HEK293 (cell line): ENCODE results near the gene ZNF831.

Source experiments
- CTCF ChIA-PET: fragments of 350-600 bp; formaldehyde crosslinking; extraction: SDS; loops from one replicate; lab custom pipeline; 2021; ENCODE audit warnings: antibody characterized with exemption; lab: Yijun Ruan, JAX
- POLR2A ChIA-PET: fragments of 300-600 bp; formaldehyde crosslinking; extraction: SDS; loops from one replicate; lab custom pipeline; 2020; ENCODE audit warnings: antibody characterized with exemption, inconsistent platforms; lab: Yijun Ruan, JAX
- H3K27ac ChIP-seq: fragments of 200-500 bp; sonication (Bioruptor generic); 2 replicates; pipeline ENCODE4 v1.5.1; 2014; ENCODE audit warnings: low read depth, low read length, control low read depth, inconsistent platforms; ENCODE audit errors: extremely low read depth
- H3K36me3 ChIP-seq, 2 experiments: fragments of 200-500 bp in 1 of 2; sonication (Bioruptor generic) in 1 of 2; 1 replicate in 1 of 2; 2 replicates in 1 of 2; pipeline ENCODE4 v1.5.1; 2014 to 2017; ENCODE audit warnings: inconsistent platforms in 2 of 2, low read length in 2 of 2; ENCODE audit not compliant: control insufficient read depth in 2 of 2, insufficient read depth in 1 of 2
- H3K4me1 ChIP-seq: fragments of 200-500 bp; sonication (Bioruptor generic); 2 replicates; pipeline ENCODE4 v1.5.1; 2014; ENCODE audit warnings: mild to moderate bottlenecking, low read length, inconsistent platforms; ENCODE audit not compliant: control insufficient read depth, insufficient read depth
- H3K4me3 ChIP-seq: 2 replicates; pipeline ENCODE4 v1.5.1; 2011; ENCODE audit warnings: low read depth, mild to moderate bottlenecking, control low read depth, low read length, moderate library complexity
- H3K9me3 ChIP-seq: fragments of 200-500 bp; sonication (Bioruptor generic); 2 replicates; pipeline ENCODE4 v1.5.1; 2014; ENCODE audit warnings: low read depth, low read length, inconsistent platforms; ENCODE audit not compliant: control insufficient read depth, insufficient read depth
- MZF1 ChIP-seq: fragments of 450-650 bp; formaldehyde crosslinking; IDR thresholded peaks from 2 replicates; pipeline ENCODE4 v1.5.1; 2017; ENCODE audit warnings: missing biosample characterization, missing genetic modification characterization, borderline replicate concordance
- SCRT2 ChIP-seq: fragments of 450-650 bp; formaldehyde crosslinking; IDR thresholded peaks from 2 replicates; pipeline ENCODE4 v1.5.1; 2016; ENCODE audit warnings: missing biosample characterization, missing genetic modification characterization
- ZBTB8A ChIP-seq: fragments of 450-650 bp; formaldehyde crosslinking; IDR thresholded peaks from 2 replicates; pipeline ENCODE4 v1.5.1; 2016; ENCODE audit warnings: missing biosample characterization, missing genetic modification characterization
- ZFP69B ChIP-seq: fragments of 450-650 bp; formaldehyde crosslinking; IDR thresholded peaks from 2 replicates; pipeline ENCODE4 v1.5.1; 2016; ENCODE audit warnings: missing biosample characterization, missing genetic modification characterization
- ZNF114 ChIP-seq: fragments of 450-650 bp; formaldehyde crosslinking; IDR thresholded peaks from 2 replicates; pipeline ENCODE4 v1.5.0; 2017; ENCODE audit warnings: missing biosample characterization, missing genetic modification characterization
- ZNF155 ChIP-seq: fragments of 450-650 bp; formaldehyde crosslinking; IDR thresholded peaks from 2 replicates; pipeline ENCODE4 v1.5.1; 2016; ENCODE audit warnings: missing biosample characterization, missing genetic modification characterization
- ZNF174 ChIP-seq: fragments of 450-650 bp; formaldehyde crosslinking; IDR thresholded peaks from 2 replicates; pipeline ENCODE4 v1.5.0; 2017; ENCODE audit warnings: missing biosample characterization, mild to moderate bottlenecking, missing genetic modification characterization
- ZNF514 ChIP-seq: fragments of 450-650 bp; formaldehyde crosslinking; IDR thresholded peaks from 2 replicates; pipeline ENCODE4 v1.5.1; 2016; ENCODE audit warnings: missing biosample characterization, missing genetic modification characterization
- ZNF529 ChIP-seq: fragments of 450-650 bp; formaldehyde crosslinking; IDR thresholded peaks from 2 replicates; pipeline ENCODE4 v1.5.1; 2017; ENCODE audit warnings: missing genetic modification characterization, missing biosample characterization; ENCODE audit not compliant: insufficient replicate concordance
- ZNF530 ChIP-seq: fragments of 450-650 bp; formaldehyde crosslinking; IDR thresholded peaks from 2 replicates; pipeline ENCODE4 v1.5.1; 2016; ENCODE audit warnings: low read depth, missing biosample characterization, missing genetic modification characterization
- ZNF548 ChIP-seq: fragments of 450-650 bp; formaldehyde crosslinking; IDR thresholded peaks from 2 replicates; pipeline ENCODE4 v1.5.1; 2016; ENCODE audit warnings: missing biosample characterization, missing genetic modification characterization
- ZNF624 ChIP-seq: fragments of 450-650 bp; formaldehyde crosslinking; IDR thresholded peaks from 2 replicates; pipeline ENCODE4 v1.5.1; 2017; ENCODE audit warnings: missing biosample characterization, missing genetic modification characterization
- ZNF629 ChIP-seq: fragments of 450-650 bp; formaldehyde crosslinking; IDR thresholded peaks from 2 replicates; pipeline ENCODE4 v1.5.1; 2017; ENCODE audit warnings: missing biosample characterization, missing genetic modification characterization
- TF ChIP-seq, protein P1 (sequence below): fragments of 450-650 bp; formaldehyde crosslinking; IDR thresholded peaks from 2 replicates; pipeline ENCODE4 v1.5.1; 2016; ENCODE audit warnings: missing biosample characterization, missing genetic modification characterization, borderline replicate concordance
- TF ChIP-seq, protein P2 (sequence below): fragments of 450-650 bp; formaldehyde crosslinking; IDR thresholded peaks from 2 replicates; pipeline ENCODE4 v1.5.1; 2016; ENCODE audit warnings: missing biosample characterization, missing genetic modification characterization
- TF ChIP-seq, protein P3 (sequence below): fragments of 450-650 bp; formaldehyde crosslinking; IDR thresholded peaks from 2 replicates; pipeline ENCODE4; 2016; ENCODE audit warnings: missing biosample characterization, missing genetic modification characterization
- TF ChIP-seq, protein P4 (sequence below): fragments of 450-650 bp; formaldehyde crosslinking; IDR thresholded peaks from 2 replicates; pipeline ENCODE4 v1.5.1; 2017; ENCODE audit warnings: missing biosample characterization, missing genetic modification characterization
- TF ChIP-seq, protein P5 (sequence below): fragments of 450-650 bp; IDR thresholded peaks from 2 replicates; pipeline ENCODE4 v1.5.1; 2018; ENCODE audit warnings: missing biosample characterization, missing genetic modification characterization
- TF ChIP-seq, protein P6 (sequence below): fragments of 450-650 bp; formaldehyde crosslinking; IDR thresholded peaks from 2 replicates; pipeline ENCODE4 v1.5.1; 2016; ENCODE audit warnings: missing biosample characterization, missing genetic modification characterization

The ZNF831 gene

DNA sequence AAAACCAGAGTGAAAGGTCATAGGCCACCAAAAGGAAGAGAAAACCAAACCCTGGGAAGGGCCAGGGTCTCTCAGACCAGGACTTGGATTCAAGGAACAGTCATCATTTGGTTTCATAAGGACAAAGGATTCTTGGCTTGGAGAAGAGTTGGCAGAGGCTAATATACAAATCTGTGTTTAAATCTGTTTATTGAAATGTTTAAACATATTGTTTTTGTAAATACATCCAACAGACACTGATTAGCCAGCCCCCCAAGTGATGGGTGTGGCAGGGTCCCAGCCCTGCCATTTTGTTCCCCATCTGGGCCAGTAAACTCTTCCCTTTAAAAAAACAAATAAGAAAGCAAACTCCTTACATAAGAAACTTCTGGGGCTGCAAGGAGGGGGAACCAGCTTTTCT, 6.1 kb upstream of the ZNF831 start:
- Histone ChIP-seq H3K4me3 (no peak overlapping the region), H3K4me1 (no peaks in the 10 kb centered on the region), H3K9me3 (no peaks in the 10 kb centered on the region), H3K27ac (no peak overlapping the region), H3K36me3 (no peaks in the 10 kb centered on the region)
- ChIA-PET CTCF (no interaction called here), POLR2A (no interaction called here)
- TF ChIP-seq ZNF624 (tag by site-specific recombination) (no peak), ZFP69B (tag by site-specific recombination) (no peak), ZNF548 (tag by site-specific recombination) (no peak), ZNF114 (tag by site-specific recombination) (no peak), ZNF174 (tag by site-specific recombination) (no peak), ZNF530 (tag by site-specific recombination) (no peak), ZNF514 (tag by site-specific recombination) (no peak), ZNF529 (tag by site-specific recombination) (no peak)
- TF ChIP-seq, protein P1, sequence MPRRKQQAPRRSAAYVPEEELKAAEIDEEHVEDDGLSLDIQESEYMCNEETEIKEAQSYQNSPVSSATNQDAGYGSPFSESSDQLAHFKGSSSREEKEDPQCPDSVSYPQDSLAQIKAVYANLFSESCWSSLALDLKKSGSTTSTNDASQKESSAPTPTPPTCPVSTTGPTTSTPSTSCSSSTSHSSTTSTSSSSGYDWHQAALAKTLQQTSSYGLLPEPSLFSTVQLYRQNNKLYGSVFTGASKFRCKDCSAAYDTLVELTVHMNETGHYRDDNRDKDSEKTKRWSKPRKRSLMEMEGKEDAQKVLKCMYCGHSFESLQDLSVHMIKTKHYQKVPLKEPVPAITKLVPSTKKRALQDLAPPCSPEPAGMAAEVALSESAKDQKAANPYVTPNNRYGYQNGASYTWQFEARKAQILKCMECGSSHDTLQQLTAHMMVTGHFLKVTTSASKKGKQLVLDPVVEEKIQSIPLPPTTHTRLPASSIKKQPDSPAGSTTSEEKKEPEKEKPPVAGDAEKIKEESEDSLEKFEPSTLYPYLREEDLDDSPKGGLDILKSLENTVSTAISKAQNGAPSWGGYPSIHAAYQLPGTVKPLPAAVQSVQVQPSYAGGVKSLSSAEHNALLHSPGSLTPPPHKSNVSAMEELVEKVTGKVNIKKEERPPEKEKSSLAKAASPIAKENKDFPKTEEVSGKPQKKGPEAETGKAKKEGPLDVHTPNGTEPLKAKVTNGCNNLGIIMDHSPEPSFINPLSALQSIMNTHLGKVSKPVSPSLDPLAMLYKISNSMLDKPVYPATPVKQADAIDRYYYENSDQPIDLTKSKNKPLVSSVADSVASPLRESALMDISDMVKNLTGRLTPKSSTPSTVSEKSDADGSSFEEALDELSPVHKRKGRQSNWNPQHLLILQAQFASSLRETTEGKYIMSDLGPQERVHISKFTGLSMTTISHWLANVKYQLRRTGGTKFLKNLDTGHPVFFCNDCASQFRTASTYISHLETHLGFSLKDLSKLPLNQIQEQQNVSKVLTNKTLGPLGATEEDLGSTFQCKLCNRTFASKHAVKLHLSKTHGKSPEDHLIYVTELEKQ (tag by site-specific recombination): no peak
- TF ChIP-seq, protein P2, sequence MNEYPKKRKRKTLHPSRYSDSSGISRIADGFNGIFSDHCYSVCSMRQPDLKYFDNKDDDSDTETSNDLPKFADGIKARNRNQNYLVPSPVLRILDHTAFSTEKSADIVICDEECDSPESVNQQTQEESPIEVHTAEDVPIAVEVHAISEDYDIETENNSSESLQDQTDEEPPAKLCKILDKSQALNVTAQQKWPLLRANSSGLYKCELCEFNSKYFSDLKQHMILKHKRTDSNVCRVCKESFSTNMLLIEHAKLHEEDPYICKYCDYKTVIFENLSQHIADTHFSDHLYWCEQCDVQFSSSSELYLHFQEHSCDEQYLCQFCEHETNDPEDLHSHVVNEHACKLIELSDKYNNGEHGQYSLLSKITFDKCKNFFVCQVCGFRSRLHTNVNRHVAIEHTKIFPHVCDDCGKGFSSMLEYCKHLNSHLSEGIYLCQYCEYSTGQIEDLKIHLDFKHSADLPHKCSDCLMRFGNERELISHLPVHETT: no peak
- TF ChIP-seq, protein P3, sequence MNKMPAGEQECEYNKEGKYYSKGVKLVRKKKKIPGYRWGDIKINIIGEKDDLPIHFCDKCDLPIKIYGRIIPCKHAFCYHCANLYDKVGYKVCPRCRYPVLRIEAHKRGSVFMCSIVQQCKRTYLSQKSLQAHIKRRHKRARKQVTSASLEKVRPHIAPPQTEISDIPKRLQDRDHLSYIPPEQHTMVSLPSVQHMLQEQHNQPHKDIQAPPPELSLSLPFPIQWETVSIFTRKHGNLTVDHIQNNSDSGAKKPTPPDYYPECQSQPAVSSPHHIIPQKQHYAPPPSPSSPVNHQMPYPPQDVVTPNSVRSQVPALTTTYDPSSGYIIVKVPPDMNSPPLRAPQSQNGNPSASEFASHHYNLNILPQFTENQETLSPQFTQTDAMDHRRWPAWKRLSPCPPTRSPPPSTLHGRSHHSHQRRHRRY: no peak
- TF ChIP-seq, protein P4, sequence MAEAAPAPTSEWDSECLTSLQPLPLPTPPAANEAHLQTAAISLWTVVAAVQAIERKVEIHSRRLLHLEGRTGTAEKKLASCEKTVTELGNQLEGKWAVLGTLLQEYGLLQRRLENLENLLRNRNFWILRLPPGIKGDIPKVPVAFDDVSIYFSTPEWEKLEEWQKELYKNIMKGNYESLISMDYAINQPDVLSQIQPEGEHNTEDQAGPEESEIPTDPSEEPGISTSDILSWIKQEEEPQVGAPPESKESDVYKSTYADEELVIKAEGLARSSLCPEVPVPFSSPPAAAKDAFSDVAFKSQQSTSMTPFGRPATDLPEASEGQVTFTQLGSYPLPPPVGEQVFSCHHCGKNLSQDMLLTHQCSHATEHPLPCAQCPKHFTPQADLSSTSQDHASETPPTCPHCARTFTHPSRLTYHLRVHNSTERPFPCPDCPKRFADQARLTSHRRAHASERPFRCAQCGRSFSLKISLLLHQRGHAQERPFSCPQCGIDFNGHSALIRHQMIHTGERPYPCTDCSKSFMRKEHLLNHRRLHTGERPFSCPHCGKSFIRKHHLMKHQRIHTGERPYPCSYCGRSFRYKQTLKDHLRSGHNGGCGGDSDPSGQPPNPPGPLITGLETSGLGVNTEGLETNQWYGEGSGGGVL: no peak

DNA sequence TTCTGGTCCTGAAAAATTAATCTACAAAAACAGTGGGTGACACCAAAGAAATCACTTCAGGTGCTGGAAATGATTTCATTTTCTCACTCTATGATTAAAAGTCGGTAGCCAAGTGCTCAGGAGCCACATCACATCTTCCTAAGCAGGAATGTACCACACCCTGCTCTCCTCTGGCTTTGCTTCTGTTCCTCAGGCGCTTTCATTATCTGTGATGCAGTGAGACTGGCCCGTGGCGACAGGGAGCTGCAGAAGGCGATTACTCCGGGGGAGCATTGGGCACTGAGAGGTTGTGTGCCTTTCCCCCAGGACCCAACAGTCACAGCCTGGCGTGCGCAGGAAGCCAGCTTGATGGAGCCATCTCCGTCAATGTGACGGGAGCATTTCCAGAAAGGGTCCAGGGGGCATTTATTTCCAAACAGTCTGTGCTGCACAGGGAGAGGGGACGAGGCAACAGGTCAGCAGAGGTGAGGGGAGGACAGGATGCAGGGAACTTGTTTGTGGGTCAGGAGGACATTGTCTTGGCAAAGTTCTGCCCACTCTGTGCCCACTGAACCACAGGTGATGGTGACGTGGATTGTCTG, 5.6 kb upstream of the ZNF831 start:
- POLR2A ChIA-PET: no interaction called here

More for the DNA sequence above, 5.6 kb upstream of the ZNF831 start:
- CTCF ChIA-PET: no interaction called here
- Histone ChIP-seq H3K36me3 (no peaks in the 10 kb centered on the region), H3K27ac (no peak overlapping the region), H3K4me3 (no peak overlapping the region), H3K4me1 (no peaks in the 10 kb centered on the region), H3K9me3 (no peaks in the 10 kb centered on the region)
- TF ChIP-seq, protein P5, sequence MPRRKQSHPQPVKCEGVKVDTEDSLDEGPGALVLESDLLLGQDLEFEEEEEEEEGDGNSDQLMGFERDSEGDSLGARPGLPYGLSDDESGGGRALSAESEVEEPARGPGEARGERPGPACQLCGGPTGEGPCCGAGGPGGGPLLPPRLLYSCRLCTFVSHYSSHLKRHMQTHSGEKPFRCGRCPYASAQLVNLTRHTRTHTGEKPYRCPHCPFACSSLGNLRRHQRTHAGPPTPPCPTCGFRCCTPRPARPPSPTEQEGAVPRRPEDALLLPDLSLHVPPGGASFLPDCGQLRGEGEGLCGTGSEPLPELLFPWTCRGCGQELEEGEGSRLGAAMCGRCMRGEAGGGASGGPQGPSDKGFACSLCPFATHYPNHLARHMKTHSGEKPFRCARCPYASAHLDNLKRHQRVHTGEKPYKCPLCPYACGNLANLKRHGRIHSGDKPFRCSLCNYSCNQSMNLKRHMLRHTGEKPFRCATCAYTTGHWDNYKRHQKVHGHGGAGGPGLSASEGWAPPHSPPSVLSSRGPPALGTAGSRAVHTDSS: no peak
- TF ChIP-seq ZNF155 (tag by site-specific recombination): no peak
- TF ChIP-seq ZBTB8A (tag by site-specific recombination): no peak
- TF ChIP-seq MZF1 (tag by site-specific recombination): no peak
- TF ChIP-seq, protein P6, sequence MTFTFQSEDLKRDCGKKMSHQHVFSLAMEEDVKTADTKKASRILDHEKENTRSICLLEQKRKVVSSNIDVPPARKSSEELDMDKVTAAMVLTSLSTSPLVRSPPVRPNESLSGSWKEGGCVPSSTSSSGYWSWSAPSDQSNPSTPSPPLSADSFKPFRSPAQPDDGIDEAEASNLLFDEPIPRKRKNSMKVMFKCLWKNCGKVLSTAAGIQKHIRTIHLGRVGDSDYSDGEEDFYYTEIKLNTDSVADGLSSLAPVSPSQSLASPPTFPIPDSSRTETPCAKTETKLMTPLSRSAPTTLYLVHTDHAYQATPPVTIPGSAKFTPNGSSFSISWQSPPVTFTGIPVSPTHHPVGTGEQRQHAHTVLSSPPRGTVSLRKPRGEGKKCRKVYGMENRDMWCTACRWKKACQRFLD (tag by site-specific recombination): no peak
- TF ChIP-seq ZNF629: no peak
- TF ChIP-seq SCRT2: peak; percentile 46; the same call in 1 of the 2 replicates
